Endothelial cell of umbilical vein (primary cell): ENCODE data around the gene LATS1.

ENCODE experiments used
- CTCF ChIP-seq, 2 donors: IDR thresholded peaks; 1 replicate in 1 of 2; 2 replicates in 1 of 2; pipeline ENCODE4 v1.5.1; 2011; ENCODE audit warnings: low read length in 2 of 2, mild to moderate bottlenecking in 2 of 2, moderate library complexity in 2 of 2, control low read depth in 1 of 2, inconsistent platforms in 1 of 2, low read depth in 1 of 2; ENCODE audit not compliant: insufficient read depth in 1 of 2; ENCODE audit errors: extremely low read depth in 1 of 2
- EZH2 ChIP-seq: IDR thresholded peaks from 2 replicates; pipeline ENCODE4 v1.6.1; 2012; ENCODE audit warnings: borderline replicate concordance, low read depth, mild to moderate bottlenecking, moderate library complexity, low read length, inconsistent platforms; ENCODE audit not compliant: severe bottlenecking
- GATA2 ChIP-seq: IDR thresholded peaks from 2 replicates; pipeline ENCODE4 v1.7.0; 2011; ENCODE audit warnings: low read depth, mild to moderate bottlenecking, moderate library complexity, mixed read lengths, low read length; ENCODE audit not compliant: insufficient read length, insufficient read depth
- MAX ChIP-seq: IDR thresholded peaks from 2 replicates; pipeline ENCODE4 v1.6.1; 2011; ENCODE audit not compliant: insufficient read depth, insufficient read length
- MYC ChIP-seq: IDR thresholded peaks from one replicate; pipeline ENCODE4 v1.6.1; 2011; ENCODE audit warnings: mild to moderate bottlenecking, low read depth, low read length
- POLR2A ChIP-seq: IDR thresholded peaks from 2 replicates; pipeline ENCODE4 v1.6.1; 2012; ENCODE audit warnings: low read depth, mild to moderate bottlenecking, control low read depth, low read length

GRCh38 chr6:149716181-149716963 is 1.5 kb downstream of the LATS1 start:
- TF ChIP-seq MAX, result no peak
- no peak for TF ChIP-seq EZH2
- no peak for TF ChIP-seq CTCF (IDR thresholded peaks at IDR 0.05; ENCODE audit: extremely low read depth in 1 of 2, insufficient read depth in 1 of 2, low read depth in 1 of 2, low read length in 2 of 2)
- no peak for TF ChIP-seq POLR2A
- no peak for TF ChIP-seq GATA2
- TF ChIP-seq MYC, result no peak
